Urinary bladder (tissue), 4 donors: ENCODE results near the gene PPME1. TPM values are rescaled to one million over a fixed set of nuclear protein-coding genes. Genes with fewer than 3 reads are reported as not detected.

Experiments used
- DNase-seq: peaks from one replicate; pipeline ENCODE4 v3.0.0-alpha.2; 2015; ENCODE audit errors: extremely low spot score
- H3K27ac ChIP-seq: one replicate; pipeline ENCODE4 v1.5.1; 2013; ENCODE audit warnings: low read depth, mild to moderate bottlenecking, moderate library complexity
- H3K36me3 ChIP-seq: one replicate; pipeline ENCODE4 v1.6.1; 2013; ENCODE audit warnings: mild to moderate bottlenecking, moderate library complexity; ENCODE audit not compliant: insufficient read depth
- H3K4me1 ChIP-seq: one replicate; pipeline ENCODE4 v1.6.1; 2013; ENCODE audit warnings: mild to moderate bottlenecking, moderate library complexity; ENCODE audit not compliant: insufficient read depth
- H3K4me3 ChIP-seq: one replicate; pipeline ENCODE4 v1.5.1; 2013; ENCODE audit warnings: low read depth, low read length
- WGBS: extraction: QIAGEN DNeasy Blood & Tissue Kit; methylation state at CpG from one replicate; pipeline ENCODE4 v1.1.7; 2013; 5-methylcytosine and 5-hydroxymethylcytosine counted together
- polyA plus RNA-seq: library from polyadenylated mRNA; stranded (reverse); fragments of 200-250 nt; gene quantifications from one replicate; pipeline ENCODE4 v1.2.3, GENCODE V29; 2013
- total RNA-seq: library from RNA; depleted of rRNA; stranded (reverse); fragments of >200 nt; gene quantifications from one replicate; pipeline ENCODE4 v1.2.3, GENCODE V29; 2014
- donor health status: healthy with polysubstance abuse.
- donor health status: healthy.

PPME1 gene
- total and polyA plus RNA-seq, 2 donors, result 24.5 to 33.4 TPM

DNA sequence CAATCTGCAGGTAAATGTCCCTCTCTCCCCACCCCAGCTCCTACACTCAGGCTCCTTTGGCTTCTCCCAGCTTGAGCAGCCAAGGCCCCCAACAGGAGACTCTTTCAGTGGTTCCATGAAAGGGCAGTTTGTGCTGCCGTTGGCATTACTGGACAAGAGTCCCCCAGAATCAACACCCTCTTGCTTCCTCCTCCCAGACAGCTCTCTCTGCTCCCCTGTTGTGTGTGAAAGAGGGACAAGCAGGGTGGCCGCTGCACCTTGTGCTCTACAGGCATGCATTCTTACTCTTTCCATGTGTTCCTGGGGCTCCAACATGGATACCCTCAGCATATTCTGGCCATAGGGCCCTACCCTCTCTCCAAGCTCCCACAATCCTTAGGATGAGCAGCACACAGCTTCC, 91.6 kb downstream of the PPME1 start:
- DNase-seq, result no peak
- H3K27ac ChIP-seq, result no peak overlapping the region
- 92% methylated on average over 2 of the region's 2 CpGs for WGBS

GRCh38 chr11:74265256-74265655, 94.2 kb downstream of the PPME1 start:
- Histone ChIP-seq H3K27ac (no peak overlapping the region), H3K36me3 (no peaks in the 10 kb centered on the region), H3K4me3 (no peak overlapping the region), H3K4me1 (no peaks in the 10 kb centered on the region)
- no peak for DNase-seq
- 95% methylated on average over 1 of the region's 1 CpG for WGBS

More for the DNA sequence above, 91.6 kb downstream of the PPME1 start:
- Histone ChIP-seq H3K36me3 (no peaks in the 10 kb centered on the region), H3K4me1 (no peaks in the 10 kb centered on the region), H3K4me3 (no peak overlapping the region)

DNA sequence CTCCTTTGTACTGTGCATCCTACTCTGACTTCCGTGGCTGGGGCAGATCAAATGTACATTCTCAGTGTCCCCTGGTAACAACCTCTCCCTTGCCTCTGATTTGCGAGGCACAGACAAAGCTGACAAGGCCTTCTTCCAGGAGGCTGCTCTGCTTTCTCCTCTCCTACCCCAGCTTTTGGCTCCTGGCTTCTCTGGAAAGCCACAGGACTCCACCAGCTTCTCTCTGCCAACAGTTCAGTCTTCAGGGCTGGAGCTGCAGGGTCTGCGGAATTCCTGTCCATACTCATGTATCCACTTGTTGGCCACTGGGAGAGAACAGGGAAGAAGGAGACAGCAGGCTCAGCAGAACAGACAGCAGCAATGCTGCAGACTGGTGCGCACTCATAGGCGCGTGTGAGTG, 95.9 kb downstream of the PPME1 start:
- WGBS, result 82% methylated on average over 6 of the region's 6 CpGs
- no peak overlapping the region for H3K27ac ChIP-seq
- no peaks in the 10 kb centered on the region for H3K4me1 ChIP-seq
- DNase-seq, result no peak
- no peaks in the 10 kb centered on the region for H3K36me3 ChIP-seq
- no peak overlapping the region for H3K4me3 ChIP-seq

- no peak overlapping the region for H3K27ac ChIP-seq
- H3K4me1 ChIP-seq, result no peaks in the 10 kb centered on the region
- H3K36me3 ChIP-seq, result no peaks in the 10 kb centered on the region
- DNase-seq, result no peak
- 85% methylated on average over 4 of the region's 4 CpGs for WGBS
- no peak overlapping the region for H3K4me3 ChIP-seq
These were observed 97.4 kb downstream of the PPME1 start for GRCh38 chr11:74268456-74268855.

GRCh38 chr11:74269161-74269811, 98.2 kb downstream of the PPME1 start:
- Histone ChIP-seq H3K27ac (no peak overlapping the region), H3K4me3 (no peak overlapping the region), H3K36me3 (no peaks in the 10 kb centered on the region), H3K4me1 (no peaks in the 10 kb centered on the region)
- DNase-seq, result no peak
- WGBS, result 70% methylated on average over 11 of the region's 11 CpGs

DNA sequence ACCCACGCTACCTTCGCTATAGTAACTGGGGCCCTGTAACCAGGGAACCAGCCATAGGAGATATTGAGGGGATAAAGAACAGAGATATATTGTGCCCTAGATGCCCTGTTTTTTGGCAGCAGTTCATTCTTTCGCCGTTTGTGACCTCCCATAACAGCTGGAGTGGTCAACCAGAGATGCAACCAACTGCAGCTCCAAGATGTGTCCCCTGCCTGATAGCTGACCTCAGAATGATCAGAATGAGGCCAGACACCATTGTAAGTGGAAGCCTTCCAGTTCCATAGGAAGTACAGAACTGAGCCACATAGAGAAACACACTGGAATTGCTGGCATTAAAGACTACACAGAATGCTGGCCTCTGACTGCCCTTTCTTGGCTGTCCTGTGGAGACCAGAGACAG, 101.2 kb downstream of the PPME1 start:
- no peaks in the 10 kb centered on the region for H3K36me3 ChIP-seq
- DNase-seq, result no peak
- H3K27ac ChIP-seq, result no peak overlapping the region
- no peak overlapping the region for H3K4me3 ChIP-seq
- H3K4me1 ChIP-seq, result no peaks in the 10 kb centered on the region
- 74% methylated on average over 4 of the region's 4 CpGs for WGBS

DNA sequence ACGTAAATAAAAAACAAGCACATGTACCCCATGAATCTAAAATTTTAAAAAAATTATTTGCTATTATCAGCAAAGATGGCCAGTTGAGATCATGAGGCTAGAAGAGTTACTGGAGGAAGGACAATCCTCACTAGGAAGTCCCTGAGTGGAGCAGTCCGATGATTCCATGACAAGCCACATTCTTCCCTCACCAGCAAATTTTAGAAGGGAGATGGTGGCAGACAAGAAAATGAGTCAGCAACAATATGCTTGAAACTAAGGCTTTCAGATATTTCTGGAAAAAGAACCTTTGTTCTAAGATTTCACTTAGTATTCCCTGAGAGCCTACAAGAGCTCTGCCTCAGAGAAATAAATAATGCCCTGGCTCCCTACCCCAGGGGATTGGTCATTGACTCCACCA, 105.5 kb downstream of the PPME1 start:
- H3K27ac ChIP-seq, result no peak overlapping the region
- no peak overlapping the region for H3K4me3 ChIP-seq
- WGBS, result 89% methylated on average over 2 of the region's 2 CpGs
- no peaks in the 10 kb centered on the region for H3K4me1 ChIP-seq
- H3K36me3 ChIP-seq, result no peaks in the 10 kb centered on the region
- DNase-seq, result no peak

GRCh38 chr11:74278103-74278502, 107.0 kb downstream of the PPME1 start:
- Histone ChIP-seq H3K36me3 (no peaks in the 10 kb centered on the region), H3K4me1 (no peaks in the 10 kb centered on the region), H3K27ac (no peak overlapping the region), H3K4me3 (no peak overlapping the region)
- 80% methylated on average over 2 of the region's 2 CpGs for WGBS
- DNase-seq, result no peak

- H3K36me3 ChIP-seq, result no peaks in the 10 kb centered on the region
- 29% methylated on average over 1 of the region's 1 CpG for WGBS
- no peak overlapping the region for H3K4me3 ChIP-seq
- no peak for DNase-seq
- no peak overlapping the region for H3K27ac ChIP-seq
- H3K4me1 ChIP-seq, result no peaks in the 10 kb centered on the region
These were observed 107.7 kb downstream of the PPME1 start for GRCh38 chr11:74278721-74279161.

GRCh38 chr11:74279256-74279655, 108.2 kb downstream of the PPME1 start:
- WGBS, result 66% methylated on average over 5 of the region's 5 CpGs
- DNase-seq, result no peak
- Histone ChIP-seq H3K4me1 (no peaks in the 10 kb centered on the region), H3K36me3 (no peaks in the 10 kb centered on the region), H3K4me3 (no peak overlapping the region), H3K27ac (peak overlapping the region; percentile 59)

GRCh38 chr11:74280494-74280893, 109.4 kb downstream of the PPME1 start:
- H3K36me3 ChIP-seq, result no peaks in the 10 kb centered on the region
- DNase-seq, result no peak
- no peak overlapping the region for H3K27ac ChIP-seq
- no peak overlapping the region for H3K4me3 ChIP-seq
- no peaks in the 10 kb centered on the region for H3K4me1 ChIP-seq

GRCh38 chr11:74282421-74282820, 111.3 kb downstream of the PPME1 start:
- Histone ChIP-seq H3K27ac (no peak overlapping the region), H3K4me1 (no peaks in the 10 kb centered on the region), H3K4me3 (no peak overlapping the region), H3K36me3 (no peaks in the 10 kb centered on the region)
- no peak for DNase-seq
- WGBS, result 72% methylated on average over 3 of the region's 3 CpGs

DNA sequence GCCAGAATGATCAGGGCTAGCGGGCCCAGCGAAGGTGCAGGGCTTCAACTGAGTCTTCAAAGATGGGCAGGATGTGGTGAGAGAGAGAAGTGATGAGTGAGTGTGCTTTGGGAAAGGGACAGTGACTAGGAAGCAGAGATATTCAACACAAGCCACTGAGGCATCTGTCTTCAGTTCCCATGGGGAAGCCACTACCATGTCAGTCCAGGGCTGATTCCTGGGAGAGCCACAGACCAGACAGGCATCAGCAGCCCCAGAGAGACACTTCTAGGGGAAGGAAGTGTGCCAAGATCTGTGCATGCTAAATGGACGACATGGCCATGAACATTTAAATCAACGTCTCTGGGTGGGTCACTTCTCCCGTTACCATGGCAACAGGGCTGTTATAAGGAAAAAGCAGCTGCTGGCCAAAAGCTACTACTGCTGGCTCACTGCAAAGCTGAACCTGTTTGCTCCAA, 111.9 kb downstream of the PPME1 start:
- no peaks in the 10 kb centered on the region for H3K4me1 ChIP-seq
- no peak overlapping the region for H3K27ac ChIP-seq
- no peak overlapping the region for H3K4me3 ChIP-seq
- no peaks in the 10 kb centered on the region for H3K36me3 ChIP-seq
- WGBS, result 59% methylated on average over 5 of the region's 5 CpGs
- DNase-seq, result no peak

DNA sequence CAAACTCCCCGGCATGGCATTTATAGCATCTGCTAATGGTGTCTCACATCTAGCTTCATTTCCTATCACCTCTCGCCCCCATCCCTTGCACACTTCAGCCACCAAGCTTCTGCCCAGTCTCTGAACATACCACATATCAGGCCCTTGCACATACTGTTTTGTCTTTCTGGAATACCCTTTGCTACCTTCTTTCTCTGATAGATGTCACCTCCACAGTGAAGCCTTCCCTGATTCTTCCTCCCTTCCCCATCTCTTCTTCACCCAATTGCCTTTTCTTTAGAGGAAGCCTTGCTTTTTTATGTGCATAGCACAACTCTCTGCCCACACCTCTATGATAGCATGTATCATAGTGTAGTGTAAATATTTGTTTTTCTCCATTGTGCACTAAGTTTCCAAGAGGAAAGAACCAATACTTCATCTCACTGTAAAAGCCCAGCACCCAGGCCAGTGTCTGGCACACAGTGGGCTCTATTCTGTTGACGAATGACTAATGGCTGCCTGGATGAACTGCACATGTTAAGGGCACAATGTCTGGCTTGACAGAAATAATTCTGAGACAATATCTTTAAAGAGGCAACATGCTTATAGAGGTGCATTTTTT, 112.6 kb downstream of the PPME1 start:
- Histone ChIP-seq H3K36me3 (no peaks in the 10 kb centered on the region), H3K27ac (no peak overlapping the region), H3K4me1 (no peaks in the 10 kb centered on the region), H3K4me3 (no peak overlapping the region)
- no peak for DNase-seq
- WGBS, result 59% methylated on average over 3 of the region's 3 CpGs
